Esophagus muscularis mucosa (tissue), 3 donors: Measurements from ENCODE around the gene POC1A.

ENCODE experiments used
- POLR2AphosphoS5 ChIP-seq, 2 donors: sonication (generic); formaldehyde crosslinking; IDR thresholded peaks; one replicate each; pipeline ENCODE4 v1.6.1; 2017; ENCODE audit warnings: antibody characterized with exemption in 2 of 2
- TF ChIP-seq, protein P1 (sequence below), 3 experiments: fragments of 200-600 bp in 2 of 3; fragments of 450-650 bp in 1 of 3; sonication (generic) in 2 of 3; IDR thresholded peaks; one replicate each; pipeline ENCODE4 v1.5.1; 2017 to 2019; ENCODE audit warnings: antibody characterized with exemption in 3 of 3, mild to moderate bottlenecking in 2 of 3, moderate library complexity in 1 of 3

DNA sequence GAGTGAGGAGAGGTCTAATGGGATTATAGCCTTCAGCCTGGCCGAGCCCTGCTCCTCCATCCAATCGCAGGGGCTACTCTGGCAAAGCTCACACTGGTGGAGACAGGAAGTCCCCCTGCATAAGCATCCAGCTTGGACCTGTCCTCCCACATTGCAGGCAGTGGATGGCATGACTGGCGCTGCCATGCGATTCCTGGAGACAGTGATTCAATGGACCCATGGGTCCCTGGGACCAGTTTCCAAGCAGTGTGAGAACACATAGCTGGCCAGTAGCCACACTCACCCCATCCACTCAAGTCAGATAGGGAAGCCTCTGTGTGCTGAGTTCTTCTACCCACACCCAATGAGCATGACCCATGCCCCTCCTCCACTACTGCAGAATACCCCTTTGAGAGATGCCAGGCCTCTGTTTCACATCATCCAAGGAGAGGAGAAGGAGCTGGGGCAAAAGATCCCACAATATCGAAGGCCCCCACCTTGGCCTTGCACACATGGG lies 18.1 kb upstream of the POC1A start:
- no peak for TF ChIP-seq POLR2AphosphoS5 (IDR thresholded peaks at IDR 0.05)
- TF ChIP-seq, protein P1, sequence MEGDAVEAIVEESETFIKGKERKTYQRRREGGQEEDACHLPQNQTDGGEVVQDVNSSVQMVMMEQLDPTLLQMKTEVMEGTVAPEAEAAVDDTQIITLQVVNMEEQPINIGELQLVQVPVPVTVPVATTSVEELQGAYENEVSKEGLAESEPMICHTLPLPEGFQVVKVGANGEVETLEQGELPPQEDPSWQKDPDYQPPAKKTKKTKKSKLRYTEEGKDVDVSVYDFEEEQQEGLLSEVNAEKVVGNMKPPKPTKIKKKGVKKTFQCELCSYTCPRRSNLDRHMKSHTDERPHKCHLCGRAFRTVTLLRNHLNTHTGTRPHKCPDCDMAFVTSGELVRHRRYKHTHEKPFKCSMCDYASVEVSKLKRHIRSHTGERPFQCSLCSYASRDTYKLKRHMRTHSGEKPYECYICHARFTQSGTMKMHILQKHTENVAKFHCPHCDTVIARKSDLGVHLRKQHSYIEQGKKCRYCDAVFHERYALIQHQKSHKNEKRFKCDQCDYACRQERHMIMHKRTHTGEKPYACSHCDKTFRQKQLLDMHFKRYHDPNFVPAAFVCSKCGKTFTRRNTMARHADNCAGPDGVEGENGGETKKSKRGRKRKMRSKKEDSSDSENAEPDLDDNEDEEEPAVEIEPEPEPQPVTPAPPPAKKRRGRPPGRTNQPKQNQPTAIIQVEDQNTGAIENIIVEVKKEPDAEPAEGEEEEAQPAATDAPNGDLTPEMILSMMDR (IDR thresholded peaks at IDR 0.05), result no peak
